GM12865 (cell line): ENCODE results near the gene NGFR.
A peak's percentile ranks its signal among the peaks of the same experiment; 100 is the strongest.

ENCODE experiments used
- DNase-seq: peaks from one replicate; pipeline ENCODE4 v3.0.0; 2010; ENCODE audit warnings: low read depth
- H3K4me3 ChIP-seq: 2 replicates; pipeline ENCODE4 v1.5.1; 2011; ENCODE audit warnings: mild to moderate bottlenecking, low read depth, low read length, control low read depth
- TF ChIP-seq, protein P1 (sequence below): IDR thresholded peaks from 2 replicates; pipeline ENCODE4 v1.5.1; 2011; ENCODE audit warnings: low read length, control low read depth, low read depth, inconsistent platforms; ENCODE audit not compliant: insufficient read depth; ENCODE audit errors: missing control alignments

Gene NGFR

GRCh38 chr17:49514071-49514721 lies 19.1 kb downstream of the NGFR start:
- DNase-seq: peak; percentile 23
- TF ChIP-seq, protein P1, sequence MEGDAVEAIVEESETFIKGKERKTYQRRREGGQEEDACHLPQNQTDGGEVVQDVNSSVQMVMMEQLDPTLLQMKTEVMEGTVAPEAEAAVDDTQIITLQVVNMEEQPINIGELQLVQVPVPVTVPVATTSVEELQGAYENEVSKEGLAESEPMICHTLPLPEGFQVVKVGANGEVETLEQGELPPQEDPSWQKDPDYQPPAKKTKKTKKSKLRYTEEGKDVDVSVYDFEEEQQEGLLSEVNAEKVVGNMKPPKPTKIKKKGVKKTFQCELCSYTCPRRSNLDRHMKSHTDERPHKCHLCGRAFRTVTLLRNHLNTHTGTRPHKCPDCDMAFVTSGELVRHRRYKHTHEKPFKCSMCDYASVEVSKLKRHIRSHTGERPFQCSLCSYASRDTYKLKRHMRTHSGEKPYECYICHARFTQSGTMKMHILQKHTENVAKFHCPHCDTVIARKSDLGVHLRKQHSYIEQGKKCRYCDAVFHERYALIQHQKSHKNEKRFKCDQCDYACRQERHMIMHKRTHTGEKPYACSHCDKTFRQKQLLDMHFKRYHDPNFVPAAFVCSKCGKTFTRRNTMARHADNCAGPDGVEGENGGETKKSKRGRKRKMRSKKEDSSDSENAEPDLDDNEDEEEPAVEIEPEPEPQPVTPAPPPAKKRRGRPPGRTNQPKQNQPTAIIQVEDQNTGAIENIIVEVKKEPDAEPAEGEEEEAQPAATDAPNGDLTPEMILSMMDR: no peak

GRCh38 chr17:49515196-49515770 lies 20.2 kb downstream of the NGFR start:
- H3K4me3 ChIP-seq: no peak overlapping the region
- peak; percentile 95 for DNase-seq
- TF ChIP-seq, protein P1: no peak

More at GRCh38 chr17:49514071-49514721, 19.1 kb downstream of the NGFR start:
- H3K4me3 ChIP-seq: no peak overlapping the region

DNA sequence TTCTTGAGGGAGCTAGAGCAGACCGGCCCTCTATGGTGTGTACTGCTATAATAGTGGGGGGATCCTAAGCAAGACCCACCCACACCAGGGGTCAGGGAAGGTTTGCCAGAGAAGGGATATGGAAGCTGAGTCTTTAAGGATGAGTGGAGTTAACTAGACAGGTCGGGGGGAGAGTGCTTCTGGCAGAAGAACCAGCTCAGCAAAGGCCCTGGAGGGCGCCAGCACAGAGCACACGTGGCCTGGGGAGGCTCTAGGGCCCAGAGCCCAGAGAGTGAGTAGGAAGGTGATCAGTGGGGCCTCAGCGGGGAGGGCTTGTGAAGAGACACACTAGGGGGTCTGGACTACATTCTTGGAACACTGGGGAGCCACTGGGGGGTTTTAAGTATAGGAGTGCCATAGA lies 21.1 kb downstream of the NGFR start:
- no peak for DNase-seq
- H3K4me3 ChIP-seq: no peak overlapping the region
- TF ChIP-seq, protein P1: no peak

GRCh38 chr17:49518346-49519078 lies 23.4 kb downstream of the NGFR start:
- TF ChIP-seq, protein P1: no peak
- no peak overlapping the region for H3K4me3 ChIP-seq
- no peak for DNase-seq

DNA sequence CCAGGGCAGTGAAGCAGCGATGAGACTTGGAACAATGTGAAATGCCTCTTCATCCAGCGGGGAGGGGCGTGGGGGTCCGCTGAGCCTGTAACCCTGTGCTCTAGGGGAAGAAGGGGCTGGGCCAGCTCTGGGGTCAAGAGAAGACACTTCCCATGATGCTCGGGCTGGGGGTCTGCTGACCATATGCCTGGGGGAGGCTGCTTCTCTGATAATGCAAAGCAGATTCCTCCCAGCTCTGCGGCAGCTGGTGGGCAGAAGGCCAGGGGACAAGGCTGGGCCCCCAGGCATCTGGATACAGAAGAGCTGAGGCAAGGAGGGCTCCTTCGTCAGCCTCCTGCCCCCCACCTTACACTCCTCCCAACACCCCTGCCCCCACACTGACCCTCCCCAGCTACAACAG lies 24.7 kb downstream of the NGFR start:
- TF ChIP-seq, protein P1: no peak
- no peak for DNase-seq

DNA sequence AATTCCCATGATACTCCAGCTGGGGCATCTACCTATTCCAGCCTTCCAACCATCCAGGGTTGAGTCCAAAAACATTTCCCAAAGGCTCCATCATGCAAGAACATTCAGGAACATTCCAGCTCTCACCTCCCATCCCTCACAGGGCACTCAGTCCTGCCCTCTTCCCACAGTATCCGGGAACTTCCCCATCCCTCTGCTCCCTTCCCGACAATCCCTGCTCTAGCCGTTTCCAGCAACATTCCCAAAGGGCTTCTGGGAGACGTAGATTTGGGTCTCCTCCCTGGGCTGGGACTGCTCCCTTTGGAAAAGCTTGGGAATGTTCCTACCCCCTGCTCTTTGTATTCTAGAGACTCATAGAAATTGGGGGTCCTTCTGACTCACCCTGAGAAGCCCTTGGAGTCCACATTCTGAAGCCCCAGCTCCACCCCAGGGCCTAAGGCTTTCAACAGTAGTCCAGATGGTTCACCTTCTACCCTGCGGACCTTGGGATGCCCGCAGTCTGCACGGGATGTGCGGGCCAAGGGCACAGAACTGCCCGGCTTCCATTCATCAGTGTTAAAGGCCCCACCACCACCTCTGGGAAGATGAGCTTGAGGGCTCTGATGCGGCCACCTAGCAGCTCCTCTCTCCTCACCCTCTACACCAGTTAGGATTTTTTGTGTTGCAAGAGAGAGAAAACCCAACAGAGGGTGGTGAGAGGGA lies 25.4 kb downstream of the NGFR start:
- DNase-seq: no peak
- TF ChIP-seq, protein P1: no peak
- no peak overlapping the region for H3K4me3 ChIP-seq

More for the DNA sequence above, 24.7 kb downstream of the NGFR start:
- no peak overlapping the region for H3K4me3 ChIP-seq
